GM13976 (cell line): Measurements from ENCODE around the gene SYTL2.

Source experiments
- DNase-seq: peaks from one replicate; pipeline ENCODE4 v3.0.0; 2012; ENCODE audit warnings: low spot score
- CTCF ChIP-seq: IDR thresholded peaks from 2 replicates; pipeline ENCODE4 v1.5.1; 2012; ENCODE audit warnings: borderline replicate concordance, mild to moderate bottlenecking; ENCODE audit not compliant: insufficient read depth; ENCODE audit errors: extremely low read depth, missing control alignments, control extremely low read depth
- in situ Hi-C: fragments of 300-500 bp; cut with MboI; formaldehyde crosslinking; loops from one replicate; pipeline ENCODE4 v1.12.0; 2022; ENCODE audit warnings: low sequenced_read_pairs, mixed read lengths, inconsistent platforms; ENCODE audit not compliant: unreplicated experiment

Gene SYTL2

GRCh38 chr11:85826116-85826855 lies 15.3 kb upstream of the SYTL2 start:
- in situ Hi-C loops, result no loop called here
- peak; percentile 33 for TF ChIP-seq CTCF
- DNase-seq, result no peak

DNA sequence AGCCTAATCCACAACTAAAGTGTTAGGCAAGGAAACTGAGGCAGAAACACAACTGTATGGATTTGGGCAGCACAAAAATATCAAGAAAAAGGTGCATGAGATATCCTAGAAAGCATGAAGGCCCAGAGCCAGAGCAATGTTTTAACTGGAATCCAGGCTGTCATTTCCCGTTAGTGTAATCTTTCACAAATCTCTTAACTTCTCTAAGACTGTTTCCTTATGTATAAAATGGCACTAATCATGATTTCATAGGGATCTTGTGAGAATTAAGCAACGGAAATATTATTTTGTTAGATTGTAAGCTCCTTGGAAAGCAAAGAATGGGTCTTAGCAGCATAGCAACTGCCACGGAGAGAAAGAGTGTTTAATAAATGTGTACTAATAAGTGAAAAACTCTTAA lies 14.7 kb upstream of the SYTL2 start:
- in situ Hi-C loops, result no loop called here
- TF ChIP-seq CTCF, result no peak
- DNase-seq, result no peak

GRCh38 chr11:85823816-85824215 lies 12.9 kb upstream of the SYTL2 start:
- DNase-seq, result no peak
- TF ChIP-seq CTCF, result no peak
- in situ Hi-C loops, result no loop called here

DNA sequence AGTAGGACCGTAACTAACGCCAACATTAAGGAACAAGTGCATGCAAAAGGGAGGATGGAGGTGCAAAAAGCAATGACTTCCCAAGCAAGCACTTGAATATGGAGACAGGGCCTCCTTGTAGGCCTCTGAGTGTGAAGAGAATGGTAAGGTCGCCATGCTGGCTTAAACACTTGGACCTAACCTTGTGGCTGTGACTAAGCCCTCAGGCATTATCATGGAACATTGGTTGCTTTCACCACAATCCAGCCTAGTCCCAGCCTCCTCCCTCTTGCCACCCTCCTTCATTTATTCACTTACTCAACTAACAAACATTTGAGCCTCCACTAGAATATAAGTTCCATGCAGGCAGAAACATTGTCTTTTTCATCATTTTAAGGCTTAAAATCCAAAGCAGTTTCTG lies 11.9 kb upstream of the SYTL2 start:
- no peak for TF ChIP-seq CTCF
- no peak for DNase-seq
- in situ Hi-C loops, result no loop called here

- in situ Hi-C loops, result no loop called here
These were observed 10.7 kb upstream of the SYTL2 start for GRCh38 chr11:85821636-85822035.

DNA sequence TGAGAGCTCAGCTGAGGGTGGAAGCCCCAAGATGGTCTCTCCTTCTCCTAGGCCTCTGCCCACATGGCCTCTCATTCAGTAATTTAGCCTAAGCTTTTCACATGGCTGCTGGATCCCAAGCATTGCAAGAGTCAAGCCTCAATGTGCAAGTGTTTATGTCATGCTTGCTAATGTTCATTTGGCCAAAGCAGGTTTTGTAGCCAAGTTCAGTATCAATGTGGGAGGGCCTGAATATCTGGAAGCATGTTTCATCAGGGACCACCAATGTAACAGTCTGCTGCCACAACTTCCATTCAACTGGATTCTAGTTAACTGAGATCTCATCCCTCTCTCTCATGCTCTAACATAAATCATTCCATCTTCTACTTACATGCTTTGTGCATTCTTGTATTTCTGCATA lies 8.5 kb upstream of the SYTL2 start:
- no peak for DNase-seq
- in situ Hi-C loops, result no loop called here
- TF ChIP-seq CTCF, result no peak

More at GRCh38 chr11:85821636-85822035, 10.7 kb upstream of the SYTL2 start:
- DNase-seq, result no peak
- TF ChIP-seq CTCF, result no peak
